WI38 (cell line): ENCODE data around the gene PKD1L1.

Source experiments
- H3K4me3 ChIP-seq: 2 replicates; pipeline ENCODE4 v1.5.1; 2011; ENCODE audit warnings: low read depth, mild to moderate bottlenecking, control low read depth, low read length
- CTCF ChIP-seq: IDR thresholded peaks from 2 replicates; pipeline ENCODE4 v1.5.1; 2012; ENCODE audit warnings: low read depth, mild to moderate bottlenecking, control low read depth, low read length

PKD1L1 gene

GRCh38 chr7:47735431-47736345 is 212.6 kb downstream of the PKD1L1 start:
- no peak for TF ChIP-seq CTCF
- H3K4me3 ChIP-seq: no peak overlapping the region

GRCh38 chr7:47734949-47735291 is 213.3 kb downstream of the PKD1L1 start:
- H3K4me3 ChIP-seq: no peak overlapping the region
- TF ChIP-seq CTCF: no peak

- H3K4me3 ChIP-seq: no peak overlapping the region
- TF ChIP-seq CTCF: no peak
Measured at GRCh38 chr7:47734287-47734948, 213.8 kb downstream of the PKD1L1 start.

GRCh38 chr7:47730142-47730541 is 218.1 kb downstream of the PKD1L1 start:
- no peak overlapping the region for H3K4me3 ChIP-seq

GRCh38 chr7:47726047-47726726 is 222.1 kb downstream of the PKD1L1 start:
- no peak for TF ChIP-seq CTCF
- H3K4me3 ChIP-seq: no peak overlapping the region

More at GRCh38 chr7:47730142-47730541, 218.1 kb downstream of the PKD1L1 start:
- no peak for TF ChIP-seq CTCF

GRCh38 chr7:47725031-47725780 is 223.1 kb downstream of the PKD1L1 start:
- H3K4me3 ChIP-seq: no peak overlapping the region
- no peak for TF ChIP-seq CTCF
